ENCODE measurements around the gene RABGEF1.

DNA sequence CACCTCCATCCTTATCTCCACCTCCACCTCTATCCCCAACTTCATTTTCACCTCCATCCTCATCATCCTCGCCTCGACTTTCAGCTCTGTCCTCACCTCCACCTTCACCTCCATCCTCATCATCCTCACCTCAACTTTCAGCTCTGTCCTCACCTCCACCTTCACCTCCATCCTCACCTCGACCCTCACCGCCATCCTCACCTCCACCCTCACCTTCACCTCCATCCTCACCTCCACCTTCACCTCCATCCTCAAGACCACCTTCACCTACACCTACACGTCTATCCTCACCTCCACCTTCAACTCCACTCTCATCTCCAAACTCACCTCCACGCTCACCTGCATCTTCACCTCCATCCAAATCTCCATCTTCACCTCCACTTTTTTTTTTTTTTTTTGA lies 12.0 kb upstream of the RABGEF1 start:
- no peak for TF ChIP-seq YY1 (IDR thresholded peaks at IDR 0.05; ENCODE audit: insufficient read depth, insufficient read length)
- TF ChIP-seq ZNF274 (IDR thresholded peaks at IDR 0.05; ENCODE audit: low read depth, low read length) = no peak
- no peak for TF ChIP-seq SUZ12 (IDR thresholded peaks at IDR 0.05; ENCODE audit: extremely low read depth, insufficient read depth, insufficient read length)
